SKM-1 treated with dmso at 0.1 percent for 144 hours (cell line): ENCODE results near the gene NSMF.
"Not testable (repeated sequence)": the region's sequence is repeated elsewhere in the genome, so short reads cannot be mapped to it uniquely, and the experiment has no call there.

Source experiments
- DNase-seq: peaks from one replicate; lab custom pipeline; 2025; ENCODE audit not compliant: unreplicated experiment; lab: John Stamatoyannopoulos, UW

Gene NSMF

DNA sequence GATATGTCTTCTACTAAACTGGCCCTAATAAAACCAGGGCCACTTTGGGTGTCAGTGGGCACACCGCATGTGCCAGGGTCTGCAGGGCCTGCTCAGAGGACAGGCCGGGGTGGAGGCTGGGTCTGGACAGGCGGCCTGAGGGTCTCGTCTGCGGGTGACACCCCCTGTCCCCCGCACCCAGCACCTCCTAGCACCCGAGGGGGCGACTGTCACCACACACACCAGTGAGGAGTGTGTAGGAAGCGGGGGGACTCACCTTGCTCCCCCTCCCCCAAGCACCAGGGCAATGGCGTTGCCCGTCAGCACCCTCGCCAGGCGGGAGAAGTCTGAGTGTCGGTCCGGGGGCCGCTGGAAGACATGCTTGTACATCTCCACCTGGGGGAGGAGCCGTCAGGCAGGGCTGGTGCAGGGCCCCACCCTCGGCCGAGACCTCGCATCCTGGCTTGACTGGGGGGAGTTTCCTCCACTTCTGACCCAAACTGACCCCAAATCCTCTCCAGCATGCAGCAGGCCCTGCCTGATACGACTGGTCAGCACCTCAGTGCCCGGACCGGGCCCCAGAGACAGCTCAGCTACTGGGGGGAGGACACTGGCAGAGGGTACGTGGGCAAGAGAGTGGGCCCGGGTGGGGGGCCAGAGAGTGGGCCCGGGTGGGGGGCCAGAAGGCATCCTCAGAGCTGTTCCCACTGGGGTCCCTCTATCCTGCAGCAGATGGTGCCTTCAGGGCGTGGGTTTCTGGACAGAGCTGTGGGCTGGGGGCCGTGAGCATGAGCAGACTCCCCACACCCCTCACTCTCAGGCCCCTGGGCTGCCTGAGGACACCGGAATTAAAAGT, 18.9 kb upstream of the NSMF start:
- DNase-seq: no peak

DNA sequence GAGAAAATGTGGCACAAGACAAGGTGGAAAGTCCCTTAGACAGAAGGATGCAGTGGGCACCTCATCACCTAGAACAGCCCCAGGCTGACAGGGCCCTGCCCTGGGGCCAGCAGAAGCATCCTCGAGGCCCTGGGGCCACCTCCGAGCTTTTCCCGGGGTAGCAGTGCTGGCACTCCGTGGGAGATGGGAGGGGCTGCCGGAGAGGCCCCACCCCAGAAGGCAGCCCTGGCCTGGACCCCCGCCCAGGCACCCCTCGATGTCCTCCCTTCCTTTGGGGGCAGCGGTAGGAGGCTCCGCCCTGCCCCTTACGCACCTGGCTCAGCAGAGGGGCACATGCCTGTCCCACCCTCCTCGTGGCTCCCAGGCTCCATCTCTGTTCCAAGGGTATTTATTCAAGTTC, 17.7 kb upstream of the NSMF start:
- no peak for DNase-seq

DNA sequence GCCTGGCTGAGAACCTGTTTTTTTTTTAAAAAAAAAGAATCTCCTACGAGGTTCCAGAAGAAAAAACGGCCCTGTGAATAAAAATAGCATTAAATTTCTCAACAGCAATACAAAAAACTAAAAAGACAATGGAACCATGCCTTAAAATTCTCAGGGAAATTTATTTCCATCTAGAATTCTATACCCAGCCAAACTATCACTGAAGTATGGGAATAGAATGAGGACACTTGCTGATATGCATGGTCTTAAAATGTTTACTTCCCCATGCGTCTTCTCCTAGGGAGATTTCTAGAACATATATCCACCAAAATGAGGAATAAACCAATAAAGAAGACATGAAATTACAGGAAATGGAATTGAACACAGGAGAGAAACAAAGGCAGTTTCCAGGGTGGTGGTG, 16.5 kb upstream of the NSMF start:
- no peak for DNase-seq

DNA sequence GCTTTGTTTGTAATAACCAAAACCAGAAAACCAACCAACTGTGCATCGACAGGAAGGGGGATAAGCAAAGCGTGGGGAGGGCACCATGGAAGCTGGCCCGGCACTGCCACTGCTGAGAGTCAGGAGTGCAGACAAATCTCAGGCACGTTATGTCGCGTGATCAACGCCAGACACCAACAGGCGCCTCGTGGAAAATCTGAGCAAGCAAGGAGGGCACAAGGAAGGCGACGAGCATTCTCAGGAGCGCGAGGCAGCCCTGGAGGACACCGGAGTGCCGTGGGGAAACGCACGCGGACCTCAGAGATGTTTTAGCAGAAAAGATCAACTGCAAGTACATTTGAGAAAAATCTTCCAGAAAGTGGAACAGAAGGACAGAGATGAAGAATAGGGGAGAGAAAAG, 15.1 kb upstream of the NSMF start:
- DNase-seq: no peak

DNA sequence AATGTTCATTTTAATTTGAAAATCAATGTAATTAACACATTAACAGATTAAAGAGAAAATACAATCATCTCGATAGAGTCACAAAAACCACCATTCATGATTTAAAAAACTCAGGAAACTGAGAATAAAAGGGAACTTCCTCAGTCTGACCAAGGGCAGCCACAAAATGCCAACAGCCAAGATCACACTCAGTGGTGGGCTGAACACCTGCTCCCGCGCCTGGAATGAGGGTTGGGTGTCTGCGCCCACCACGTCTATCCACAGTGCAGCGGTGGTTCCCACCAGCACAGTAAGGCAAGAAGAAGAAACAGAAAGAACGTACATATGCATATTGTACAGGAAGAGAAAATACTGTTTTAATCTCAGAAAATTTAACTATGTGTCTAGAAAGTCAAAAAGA, 11.7 kb upstream of the NSMF start:
- DNase-seq: no peak

DNA sequence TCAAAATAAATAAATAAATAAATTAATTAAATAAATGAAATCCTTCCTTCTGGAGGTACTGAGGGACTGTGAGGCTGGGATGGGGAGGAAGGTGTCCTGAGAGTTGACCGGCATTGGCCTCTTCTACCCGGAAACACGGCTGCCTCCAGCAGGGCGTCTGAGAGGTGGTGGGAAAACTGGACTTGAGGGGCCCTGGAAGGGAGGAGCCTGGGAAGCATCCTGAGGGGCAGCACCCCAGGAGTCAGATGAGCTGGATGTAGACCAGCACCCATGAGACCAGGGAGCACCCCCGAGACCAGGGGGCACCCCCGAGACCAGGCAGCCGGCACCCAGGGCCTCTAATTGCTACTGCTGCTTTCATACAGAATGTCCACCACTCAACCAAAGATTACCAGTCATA, 8.8 kb upstream of the NSMF start:
- DNase-seq: no peak

DNA sequence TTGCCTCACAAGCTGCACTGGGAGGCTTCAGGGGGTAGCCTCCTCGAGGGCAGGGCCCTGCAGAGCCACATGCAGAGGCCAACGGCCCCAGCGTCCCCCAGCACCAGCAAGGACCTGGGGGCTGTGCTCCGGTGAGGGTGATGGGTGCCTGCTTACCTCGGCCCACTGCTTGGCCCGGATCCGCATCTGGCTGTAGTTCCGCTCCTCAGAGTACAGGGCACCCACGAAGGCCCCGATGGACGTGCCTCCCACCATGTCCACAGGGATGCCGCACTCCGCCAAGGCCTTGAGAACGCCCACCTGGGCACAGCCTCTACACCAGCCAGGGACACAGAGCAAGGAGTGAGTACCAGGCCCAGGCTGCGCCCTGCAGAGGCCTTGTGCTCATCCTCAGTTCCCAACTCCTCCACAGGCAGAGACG, 8.0 kb upstream of the NSMF start:
- DNase-seq: no peak

DNA sequence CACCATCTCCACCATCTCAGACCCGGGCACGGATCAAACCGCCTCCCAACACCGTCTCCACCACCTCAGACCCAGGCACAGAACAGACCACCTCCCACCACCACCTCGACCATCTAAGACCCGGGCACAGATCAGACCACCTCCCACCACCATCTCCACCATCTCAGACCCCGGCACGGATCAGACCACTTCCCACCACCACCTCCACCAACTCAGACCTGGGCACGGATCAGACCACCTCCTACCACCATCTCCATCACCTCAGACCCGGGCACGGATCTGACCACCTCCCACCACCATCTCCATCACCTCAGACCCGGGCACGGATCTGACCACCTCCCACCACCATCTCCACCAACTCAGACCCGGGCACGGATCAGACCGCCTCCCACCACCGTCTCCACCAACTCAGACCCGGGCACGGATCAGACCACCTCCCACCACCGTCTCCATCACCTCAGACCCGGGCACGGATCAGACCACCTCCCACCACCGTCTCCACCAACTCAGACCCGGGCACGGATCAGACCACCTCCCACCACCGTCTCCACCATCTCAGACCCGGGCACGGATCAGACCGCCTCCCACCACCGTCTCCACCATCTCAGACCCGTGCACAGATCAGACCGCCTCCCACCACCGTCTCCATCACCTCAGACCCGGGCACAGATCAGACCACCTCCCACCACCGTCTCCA, 7.4 kb upstream of the NSMF start:
- DNase-seq: not testable (repeated sequence)

DNA sequence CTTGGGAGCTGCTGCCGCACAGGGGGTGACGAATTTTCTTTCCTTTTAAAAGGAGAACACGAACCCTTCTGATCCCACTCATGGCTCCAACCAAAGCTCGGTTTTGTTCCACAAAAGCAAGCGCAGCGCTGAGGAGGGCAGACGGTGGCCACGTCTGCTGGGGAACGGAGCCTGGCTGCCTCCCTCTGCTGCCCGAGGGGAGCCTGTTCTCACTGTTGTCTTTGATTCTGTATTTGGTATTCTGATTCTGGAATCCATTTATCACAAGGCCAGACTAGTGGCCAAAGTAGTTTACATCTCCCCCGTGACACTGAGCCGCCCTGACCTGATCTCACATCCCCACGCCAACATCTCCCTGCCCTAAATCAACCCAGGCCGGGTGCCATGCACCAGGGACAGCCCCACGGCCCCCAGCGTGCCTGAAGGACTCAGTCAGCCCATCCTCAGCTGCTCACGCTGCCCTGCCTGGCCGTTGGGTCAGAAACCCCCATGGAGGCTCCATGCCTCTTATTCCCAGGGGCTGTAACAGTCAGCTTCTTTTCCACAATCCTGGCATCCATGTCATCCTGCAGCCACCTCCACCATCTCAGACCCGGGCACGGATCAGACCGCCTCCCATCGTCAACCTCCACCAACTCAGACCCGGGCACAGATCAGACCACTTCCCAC, 6.7 kb upstream of the NSMF start:
- DNase-seq: no peak

DNA sequence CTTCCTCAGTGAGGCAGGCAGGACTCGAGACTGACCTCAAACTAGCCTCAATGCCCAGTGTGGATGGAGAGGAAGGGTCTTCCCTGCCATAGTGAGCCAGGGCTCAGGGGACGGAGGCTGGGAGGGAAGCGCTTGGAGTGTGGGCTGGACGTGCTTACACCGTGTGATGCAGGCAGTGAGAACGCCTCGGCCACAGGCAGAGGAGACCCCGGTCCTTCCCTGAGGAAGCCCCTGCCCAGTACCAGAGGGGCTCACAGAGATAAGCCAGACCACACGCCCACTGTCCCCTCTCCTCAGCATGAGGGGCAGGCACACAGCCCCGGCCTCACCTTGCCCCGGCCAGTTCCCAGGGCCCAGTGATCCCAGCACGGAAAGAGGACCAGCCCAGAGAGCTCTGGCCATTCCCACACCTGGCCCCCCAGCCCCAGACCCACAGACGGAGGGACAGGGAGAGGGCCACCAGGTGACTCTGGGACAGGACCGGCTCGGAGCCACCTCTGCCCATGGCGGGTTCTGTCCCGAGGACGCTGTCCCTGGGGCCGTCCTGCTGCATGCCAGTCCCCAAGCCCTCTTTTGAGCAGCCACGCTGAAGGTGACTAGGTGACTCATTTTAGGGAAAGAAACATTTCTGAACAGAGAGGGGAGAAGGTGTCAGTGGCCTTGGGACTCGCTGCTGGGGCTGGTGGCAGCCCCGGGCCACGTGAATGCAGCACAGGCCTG, 6.0 kb upstream of the NSMF start:
- DNase-seq: no peak

DNA sequence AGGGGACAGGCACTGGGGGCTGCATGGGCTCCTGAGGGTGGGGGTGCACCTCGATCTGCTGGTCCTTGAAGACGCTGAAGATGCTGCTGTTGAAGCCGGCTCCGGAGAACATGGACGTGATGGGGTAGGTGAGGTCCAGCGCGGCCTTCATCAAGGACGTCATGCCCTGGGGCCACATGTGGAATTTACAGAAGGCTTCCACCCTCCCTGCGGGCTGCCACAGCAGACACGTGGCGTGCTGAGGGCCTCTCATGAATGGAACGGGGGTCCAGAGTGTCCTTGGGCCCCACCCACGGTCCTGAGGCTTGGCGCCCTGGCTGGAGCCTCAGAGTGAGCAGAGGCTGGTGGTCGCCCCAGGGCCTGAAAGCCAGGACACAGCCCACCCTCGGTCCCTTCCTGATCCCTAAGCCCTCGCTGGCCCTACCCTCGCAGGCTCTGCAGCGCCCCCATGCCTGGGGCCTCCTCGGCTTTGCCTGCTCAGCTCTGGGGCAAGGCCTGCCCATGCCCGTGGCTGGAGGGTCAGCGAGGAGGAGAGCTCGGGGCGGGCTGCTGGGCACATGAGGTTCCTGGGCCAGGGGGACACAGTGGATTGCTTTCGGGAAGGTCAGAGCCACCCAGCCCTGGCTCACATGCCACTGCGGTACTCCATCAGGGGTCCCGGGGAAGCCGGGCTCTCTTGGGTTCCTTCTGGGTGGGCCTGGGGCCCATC, 5.3 kb upstream of the NSMF start:
- DNase-seq: no peak

DNA sequence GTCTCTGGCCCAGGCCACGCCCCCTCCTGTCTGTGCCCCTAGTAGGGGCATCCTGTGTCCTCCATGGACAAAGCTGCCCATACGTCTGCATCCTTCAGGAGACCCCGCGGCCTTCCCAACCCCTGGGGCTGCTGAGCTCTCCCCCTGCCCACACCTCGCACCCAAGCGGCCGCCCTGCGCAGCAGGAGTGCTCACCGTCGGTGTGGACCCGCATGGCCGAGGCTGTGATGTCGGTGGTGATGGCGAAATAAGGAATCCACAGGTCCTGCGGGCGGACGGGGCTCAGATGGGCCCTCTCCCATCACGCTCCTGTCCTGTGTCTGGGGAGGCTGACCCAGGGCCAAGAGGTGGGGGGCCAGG, 4.8 kb upstream of the NSMF start:
- no peak for DNase-seq

DNA sequence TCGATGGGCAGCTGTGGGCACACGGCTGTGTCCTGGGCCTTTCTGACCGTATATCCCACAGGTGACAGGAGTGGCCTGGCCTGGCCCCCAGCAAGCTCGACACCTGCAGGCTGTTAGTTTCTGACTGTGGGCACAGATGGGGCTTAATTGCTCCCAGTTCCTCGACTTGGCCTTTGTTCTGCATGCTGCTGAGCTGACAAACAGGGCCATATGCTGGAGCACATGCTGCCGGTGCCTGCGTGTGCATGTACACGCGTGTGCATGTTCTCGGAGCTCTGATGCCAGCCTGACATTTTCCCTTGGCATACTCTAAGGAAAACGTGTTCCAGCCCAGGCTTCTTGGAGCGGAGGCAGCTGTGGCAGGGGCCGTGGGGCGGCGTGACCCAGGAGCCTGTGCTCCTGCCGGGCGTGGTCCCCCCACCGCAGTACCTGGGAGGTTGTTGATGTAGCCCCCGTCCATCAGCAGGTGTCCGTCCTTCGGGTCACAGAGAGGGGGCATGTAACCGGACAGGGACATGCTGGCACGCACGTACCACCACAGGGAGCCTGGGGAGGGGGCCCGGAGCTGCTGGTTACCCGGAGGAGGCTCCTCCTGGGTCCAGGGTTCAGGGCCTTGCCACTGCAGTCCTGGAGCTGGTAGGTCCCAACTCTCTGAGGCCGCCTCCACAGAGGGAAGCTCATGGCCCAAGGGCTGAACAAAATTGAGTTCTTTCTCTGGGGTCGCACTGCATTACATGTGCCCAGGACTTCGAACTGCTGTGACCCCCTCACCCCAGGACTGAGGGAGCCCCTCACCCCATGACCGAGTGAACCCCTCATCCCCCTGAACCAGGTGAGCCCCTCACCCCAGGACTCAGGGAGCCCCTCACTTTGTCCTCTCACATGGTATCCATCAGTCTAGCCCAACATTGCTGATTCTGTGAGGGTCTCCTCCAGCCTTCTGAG, 4.1 kb upstream of the NSMF start:
- DNase-seq: no peak

DNA sequence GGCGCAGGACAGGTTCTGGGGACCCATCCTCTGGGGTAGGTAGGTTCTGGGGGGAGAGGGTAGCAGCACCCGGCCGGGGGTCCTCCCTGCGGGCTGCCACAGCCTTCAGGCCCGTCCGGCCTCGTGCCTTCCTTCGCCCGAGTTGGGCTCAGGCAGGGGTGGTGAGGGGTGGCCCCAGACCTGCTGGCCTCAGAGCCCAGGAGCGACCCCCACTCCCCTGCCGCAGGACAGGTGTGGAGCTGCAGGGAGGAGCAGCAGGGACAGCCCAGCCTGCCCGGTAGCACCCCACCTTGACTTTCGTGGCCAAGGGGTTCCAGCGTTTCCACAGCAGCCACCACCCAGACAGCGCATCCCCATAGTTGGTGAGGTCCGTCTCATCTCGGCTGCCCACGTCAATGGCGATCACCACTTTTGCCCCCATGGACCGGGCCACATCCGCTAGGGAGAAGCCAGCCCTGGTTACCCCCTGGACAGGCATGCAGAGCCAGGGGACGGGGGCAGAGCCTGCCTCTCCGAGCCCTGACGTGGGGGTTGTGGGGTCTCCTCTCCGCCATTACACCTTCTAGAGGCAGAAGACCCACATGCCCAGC, 3.4 kb upstream of the NSMF start:
- DNase-seq: no peak

DNA sequence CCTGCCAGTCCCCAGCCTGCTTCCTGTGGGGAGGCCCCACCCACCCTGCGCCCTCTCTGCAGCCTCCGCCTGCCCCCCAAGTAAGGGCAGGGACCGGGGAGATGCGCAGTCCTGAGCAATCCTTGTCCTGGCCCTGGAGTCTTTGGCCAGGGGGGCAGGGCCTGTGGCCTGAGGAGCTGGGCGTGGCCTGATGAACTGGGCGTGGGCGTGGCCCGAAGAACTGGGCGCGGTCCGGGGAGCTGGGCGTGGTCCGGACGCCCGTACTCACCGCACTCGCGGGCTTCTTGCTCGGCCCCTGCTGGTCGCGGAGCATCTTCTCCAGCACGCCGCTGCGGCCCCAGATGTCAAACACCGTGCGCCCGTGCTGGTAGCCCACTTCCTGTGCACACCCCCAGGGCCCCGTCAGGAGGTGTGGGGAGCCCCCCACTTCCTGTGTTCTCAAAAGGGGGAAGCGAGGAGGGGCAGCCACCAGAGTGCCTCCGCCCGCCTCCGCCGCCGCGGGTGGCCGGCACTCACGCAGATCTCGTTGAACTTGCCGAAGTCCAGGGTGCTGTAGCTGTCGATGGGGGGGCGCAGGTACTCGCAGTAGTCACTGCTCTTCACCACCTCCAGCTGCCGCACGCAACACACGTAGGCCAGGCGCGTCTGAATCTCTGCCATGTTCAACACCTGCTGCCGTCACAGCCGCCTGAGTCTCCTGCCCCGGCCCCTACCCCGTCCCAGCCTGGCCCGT, 2.7 kb upstream of the NSMF start:
- DNase-seq: no peak

DNA sequence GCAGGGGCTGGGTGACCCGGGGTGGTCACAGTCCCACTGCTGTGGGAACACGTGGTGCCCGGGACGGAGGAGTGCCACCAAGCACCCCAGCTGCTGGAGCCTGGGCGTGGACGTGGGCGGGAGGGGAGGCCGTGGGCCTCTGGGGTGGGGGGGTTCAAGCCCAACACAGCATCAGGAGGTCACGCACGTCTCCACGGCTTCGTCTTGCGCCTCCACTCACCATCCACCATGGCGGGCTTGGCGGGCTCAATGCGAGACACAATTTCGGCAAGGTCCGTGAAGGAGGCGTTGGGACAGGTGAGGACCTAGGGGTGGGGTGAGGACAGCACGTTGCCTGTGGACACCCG, 2.2 kb upstream of the NSMF start:
- no peak for DNase-seq

DNA sequence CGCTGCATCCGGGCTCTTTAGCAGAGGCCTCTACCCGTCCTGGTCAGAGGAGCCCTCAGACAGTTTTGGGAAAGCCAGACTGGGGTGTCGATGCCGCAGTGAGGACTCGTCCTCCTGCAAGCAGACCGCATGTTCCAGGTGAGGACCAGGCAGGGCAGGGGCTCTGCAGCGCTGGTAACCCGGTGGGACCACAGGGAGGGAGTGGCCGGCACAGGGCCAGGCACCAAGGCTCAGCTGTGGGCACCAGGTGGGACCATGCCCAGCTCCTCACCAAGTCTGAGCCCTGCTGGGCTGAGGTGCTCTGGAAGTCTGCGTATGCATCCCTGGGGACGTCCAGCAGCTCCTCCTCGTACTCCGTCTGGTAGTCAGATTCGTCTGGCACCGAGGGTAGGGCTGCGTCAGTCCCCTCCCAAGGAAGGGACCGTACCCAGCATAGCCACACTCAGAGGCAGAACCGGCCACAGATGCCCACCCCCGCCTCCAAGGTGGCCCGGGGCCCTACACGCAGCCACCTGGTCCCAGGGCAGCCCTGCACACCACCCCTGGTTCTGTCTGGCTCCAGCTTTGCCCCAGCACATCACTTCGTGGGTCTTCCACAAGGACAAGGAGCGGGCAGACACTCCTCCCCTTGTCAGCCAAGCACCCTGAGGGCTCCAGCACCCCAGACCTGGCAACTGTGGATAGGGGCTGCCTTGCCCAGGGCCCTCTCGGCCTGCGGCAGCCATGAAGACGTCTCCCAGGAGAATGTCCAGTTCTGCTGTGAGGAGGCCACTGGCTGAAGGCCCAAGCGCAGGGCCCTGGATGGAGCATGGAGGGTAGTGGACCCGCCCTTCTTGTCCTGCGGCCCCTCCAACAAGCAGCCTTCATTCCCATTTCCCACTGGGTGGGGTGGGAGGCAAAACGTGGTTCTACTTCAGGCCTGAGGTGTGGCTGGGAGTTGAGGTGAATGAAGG, 1.5 kb upstream of the NSMF start:
- DNase-seq: no peak
